Stimulated activated CD8-positive, alpha-beta memory T cell treated with anti-CD3 and anti-CD28 coated beads, Interleukin-2, amount 100 ng/mL, for 1 hour (primary cell): ENCODE data around the gene CAPN13.

Experiments used
- DNase-seq, 2 donors: peaks; one replicate each; pipeline ENCODE4 v3.0.0-alpha.2; 2020; ENCODE audit warnings: low read depth in 2 of 2

CAPN13 gene

GRCh38 chr2:30786923-30787685 lies 20.1 kb downstream of the CAPN13 start:
- no peak for DNase-seq

- no peak for DNase-seq
These were observed 22.6 kb downstream of the CAPN13 start for GRCh38 chr2:30784682-30785081.

- DNase-seq, result no peak
These were observed 25.2 kb downstream of the CAPN13 start for GRCh38 chr2:30781961-30782533.

GRCh38 chr2:30781451-30781850 lies 25.8 kb downstream of the CAPN13 start:
- no peak for DNase-seq

- DNase-seq, result no peak
These were observed 26.4 kb downstream of the CAPN13 start for GRCh38 chr2:30780776-30781330.

GRCh38 chr2:30778611-30779010 lies 28.6 kb downstream of the CAPN13 start:
- no peak for DNase-seq

- no peak for DNase-seq
These were observed 29.4 kb downstream of the CAPN13 start for GRCh38 chr2:30777661-30778505.

- DNase-seq, result no peak
These were observed 30.2 kb downstream of the CAPN13 start for GRCh38 chr2:30776831-30777635.

GRCh38 chr2:30775833-30776232 lies 31.4 kb downstream of the CAPN13 start:
- no peak for DNase-seq

- DNase-seq, result no peak
These were observed 35.1 kb downstream of the CAPN13 start for GRCh38 chr2:30772021-30772705.

- DNase-seq, result no peak
These were observed 36.2 kb downstream of the CAPN13 start for GRCh38 chr2:30770816-30771576.

GRCh38 chr2:30769891-30770462 lies 37.3 kb downstream of the CAPN13 start:
- DNase-seq, result no peak

- no peak for DNase-seq
These were observed 37.8 kb downstream of the CAPN13 start for GRCh38 chr2:30769481-30769780.

GRCh38 chr2:30768708-30769480 lies 38.4 kb downstream of the CAPN13 start:
- DNase-seq, result no peak

GRCh38 chr2:30768036-30768686 lies 39.1 kb downstream of the CAPN13 start:
- DNase-seq, result no peak

GRCh38 chr2:30766666-30767065 lies 40.6 kb downstream of the CAPN13 start:
- no peak for DNase-seq

- DNase-seq, result no peak
These were observed 41.3 kb downstream of the CAPN13 start for GRCh38 chr2:30765876-30766470.

- DNase-seq, result no peak
These were observed 42.1 kb downstream of the CAPN13 start for GRCh38 chr2:30765191-30765590.
